Measurements from ENCODE around the gene EPS8L2. TPM values are rescaled to one million over a fixed set of nuclear protein-coding genes. Genes with fewer than 3 reads are reported as not detected.
A peak's percentile ranks its signal among the peaks of the same experiment; 100 is the strongest.

EPS8L2 gene
- polyA plus RNA-seq, 1 experiment, result 11.0 TPM

DNA sequence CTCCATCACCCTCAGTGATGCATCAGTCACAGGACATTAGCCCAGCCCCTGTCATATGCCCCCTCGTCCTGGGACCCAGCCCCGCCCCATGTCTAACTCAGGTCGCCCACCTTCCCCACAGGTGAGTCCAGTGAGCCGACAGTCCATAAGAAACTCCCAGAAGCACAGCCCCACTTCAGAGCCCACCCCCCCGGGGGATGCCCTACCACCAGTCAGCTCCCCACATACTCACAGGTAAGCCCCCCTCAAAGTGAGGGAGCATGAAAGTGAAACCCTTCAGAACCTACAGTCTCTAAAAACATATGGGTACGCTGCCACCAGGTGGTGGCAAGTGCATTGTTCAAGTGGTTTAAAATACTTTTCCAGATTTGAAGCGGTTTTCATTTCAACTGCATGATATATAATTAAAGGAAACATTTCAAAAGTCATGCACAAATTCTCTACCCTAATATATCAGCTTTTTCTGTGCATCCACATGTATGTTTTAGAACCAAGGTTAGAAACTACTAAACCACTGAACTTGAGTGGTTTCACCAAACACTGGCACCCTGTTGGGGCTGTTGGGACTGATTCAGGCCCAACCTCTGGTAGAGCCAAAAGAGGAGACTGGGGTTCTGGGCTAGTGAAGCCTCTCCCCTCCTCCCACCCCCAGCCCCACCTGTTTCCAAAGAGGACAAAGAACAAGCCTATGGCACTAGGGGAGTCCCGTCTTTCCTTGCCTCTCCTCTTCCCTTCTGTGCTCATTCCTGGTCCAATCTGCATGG lies 17.3 kb downstream of the EPS8L2 start:
- DNase-seq (ENCODE audit: low read depth, low spot score), result no peak
- ChIA-PET CTCF (interaction anchor here (0.5 to 2.1 kb wide), 10 partner anchors 10 to 168 kb away, joined by 3 to 23 read pairs (median 5); partner anchors contain the start of gene TMEM80), POLR2A (no interaction called here)
- Histone ChIP-seq H3K4me3 (ENCODE audit: low read depth, low read length) (no peak overlapping the region), H3K27ac (ENCODE audit: low read depth, low read length) (no peak overlapping the region), H3K9me3 (ENCODE audit: control insufficient read depth, insufficient read depth, low read length) (no peaks in the 10 kb centered on the region; the same call in 1 of the 2 replicates), H3K27me3 (ENCODE audit: control insufficient read depth, insufficient read depth, low read length) (peaks cover 30% of the 10 kb centered on the region)
- TF ChIP-seq, protein P1, sequence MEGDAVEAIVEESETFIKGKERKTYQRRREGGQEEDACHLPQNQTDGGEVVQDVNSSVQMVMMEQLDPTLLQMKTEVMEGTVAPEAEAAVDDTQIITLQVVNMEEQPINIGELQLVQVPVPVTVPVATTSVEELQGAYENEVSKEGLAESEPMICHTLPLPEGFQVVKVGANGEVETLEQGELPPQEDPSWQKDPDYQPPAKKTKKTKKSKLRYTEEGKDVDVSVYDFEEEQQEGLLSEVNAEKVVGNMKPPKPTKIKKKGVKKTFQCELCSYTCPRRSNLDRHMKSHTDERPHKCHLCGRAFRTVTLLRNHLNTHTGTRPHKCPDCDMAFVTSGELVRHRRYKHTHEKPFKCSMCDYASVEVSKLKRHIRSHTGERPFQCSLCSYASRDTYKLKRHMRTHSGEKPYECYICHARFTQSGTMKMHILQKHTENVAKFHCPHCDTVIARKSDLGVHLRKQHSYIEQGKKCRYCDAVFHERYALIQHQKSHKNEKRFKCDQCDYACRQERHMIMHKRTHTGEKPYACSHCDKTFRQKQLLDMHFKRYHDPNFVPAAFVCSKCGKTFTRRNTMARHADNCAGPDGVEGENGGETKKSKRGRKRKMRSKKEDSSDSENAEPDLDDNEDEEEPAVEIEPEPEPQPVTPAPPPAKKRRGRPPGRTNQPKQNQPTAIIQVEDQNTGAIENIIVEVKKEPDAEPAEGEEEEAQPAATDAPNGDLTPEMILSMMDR (IDR thresholded peaks at IDR 0.05; ENCODE audit: low read depth, low read length), result peak; percentile 69

DNA sequence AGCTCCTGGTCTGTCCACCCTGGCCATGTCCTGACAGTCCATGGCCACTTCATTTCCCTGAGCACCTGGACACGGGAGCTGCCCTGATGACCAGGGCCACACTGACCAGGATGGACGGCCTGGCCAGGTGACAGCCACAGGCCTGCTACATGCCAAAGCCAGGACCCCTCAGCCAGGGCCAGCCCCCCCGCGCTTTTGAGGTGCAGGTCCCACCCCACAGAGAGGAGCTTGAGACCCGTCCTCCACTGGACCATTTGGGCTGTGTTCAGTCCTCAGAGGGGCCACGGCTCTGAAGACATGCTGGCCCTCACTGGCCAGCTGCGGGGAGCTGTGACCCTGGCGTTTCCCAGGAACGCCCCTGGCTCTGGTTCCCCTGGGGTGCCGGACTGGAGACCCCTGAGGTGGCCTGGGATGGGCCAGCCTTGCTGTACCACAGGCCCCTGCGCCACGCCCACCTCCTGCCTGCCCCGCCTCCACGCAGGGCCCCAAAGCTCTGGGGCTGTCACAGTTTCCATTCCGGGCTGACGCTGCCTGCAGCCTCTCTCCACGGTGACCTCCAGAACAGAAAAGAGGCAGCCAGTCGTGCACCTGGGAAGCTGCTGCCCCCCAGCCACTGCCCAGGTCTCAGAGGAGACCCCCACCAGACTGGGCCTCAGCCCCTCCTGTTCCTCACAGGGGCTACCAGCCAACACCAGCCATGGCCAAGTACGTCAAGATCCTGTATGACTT lies 18.2 kb downstream of the EPS8L2 start:
- Histone ChIP-seq H3K27ac (ENCODE audit: low read depth, low read length) (no peak overlapping the region), H3K9me3 (ENCODE audit: control insufficient read depth, insufficient read depth, low read length) (no peaks in the 10 kb centered on the region; the same call in 1 of the 2 replicates), H3K4me3 (ENCODE audit: low read depth, low read length) (no peak overlapping the region), H3K27me3 (ENCODE audit: control insufficient read depth, insufficient read depth, low read length) (peaks cover 30% of the 10 kb centered on the region)
- POLR2A ChIA-PET, result interaction anchor here (0.6 to 0.8 kb wide), 3 partner anchors 18 to 62 kb away, joined by 3 to 4 read pairs (median 4); no protein-coding TSS in a partner anchor
- DNase-seq (ENCODE audit: low read depth, low spot score), result no peak
- CTCF ChIA-PET, result interaction anchor here (0.5 to 2.1 kb wide), 5 partner anchors 26 to 169 kb away, joined by 4 to 23 read pairs (median 7); partner anchors contain the start of gene TMEM80
- TF ChIP-seq, protein P1 (IDR thresholded peaks at IDR 0.05; ENCODE audit: low read depth, low read length), result no peak

DNA sequence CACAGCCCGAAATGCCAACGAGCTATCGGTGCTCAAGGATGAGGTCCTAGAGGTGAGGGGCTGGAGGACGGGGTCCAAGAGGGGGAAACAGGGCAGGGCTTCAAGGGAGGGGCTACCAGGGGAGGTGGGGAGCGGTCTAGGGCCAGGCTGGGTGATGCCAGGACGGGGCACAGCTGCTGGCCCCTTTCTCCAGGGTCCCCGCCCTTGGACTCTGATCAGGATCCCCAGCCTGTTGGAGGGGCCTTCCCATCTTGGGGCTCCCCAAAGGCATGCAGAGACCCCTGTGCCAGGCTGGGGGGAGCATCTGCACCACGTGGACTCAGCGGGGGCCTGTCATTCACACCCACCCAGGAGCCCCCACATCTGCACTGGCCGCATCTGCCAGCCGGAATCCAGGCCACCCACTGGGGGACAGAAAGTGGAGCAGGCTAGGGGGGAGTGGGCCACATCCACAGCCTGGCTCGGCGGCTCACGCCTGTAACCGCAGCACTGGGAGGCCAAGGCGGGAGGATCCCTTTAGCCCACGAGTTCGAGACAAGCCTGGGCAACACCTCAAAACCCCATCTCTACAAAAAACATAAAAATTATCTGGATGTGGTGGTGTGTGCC lies 18.9 kb downstream of the EPS8L2 start:
- DNase-seq (ENCODE audit: low read depth, low spot score), result no peak
- Histone ChIP-seq H3K4me3 (ENCODE audit: low read depth, low read length) (no peak overlapping the region), H3K9me3 (ENCODE audit: control insufficient read depth, insufficient read depth, low read length) (no peaks in the 10 kb centered on the region; the same call in 1 of the 2 replicates), H3K27ac (ENCODE audit: low read depth, low read length) (no peak overlapping the region), H3K27me3 (ENCODE audit: control insufficient read depth, insufficient read depth, low read length) (peaks cover 30% of the 10 kb centered on the region)
- ChIA-PET POLR2A (interaction anchor here (0.6 to 0.8 kb wide), 3 partner anchors 19 to 63 kb away, joined by 3 to 4 read pairs (median 3); no protein-coding TSS in a partner anchor), CTCF (interaction anchor here (1.4 kb wide), 1 partner anchor 170 kb away, joined by 7 read pairs; no protein-coding TSS in a partner anchor)
- TF ChIP-seq, protein P1 (IDR thresholded peaks at IDR 0.05; ENCODE audit: low read depth, low read length), result no peak

DNA sequence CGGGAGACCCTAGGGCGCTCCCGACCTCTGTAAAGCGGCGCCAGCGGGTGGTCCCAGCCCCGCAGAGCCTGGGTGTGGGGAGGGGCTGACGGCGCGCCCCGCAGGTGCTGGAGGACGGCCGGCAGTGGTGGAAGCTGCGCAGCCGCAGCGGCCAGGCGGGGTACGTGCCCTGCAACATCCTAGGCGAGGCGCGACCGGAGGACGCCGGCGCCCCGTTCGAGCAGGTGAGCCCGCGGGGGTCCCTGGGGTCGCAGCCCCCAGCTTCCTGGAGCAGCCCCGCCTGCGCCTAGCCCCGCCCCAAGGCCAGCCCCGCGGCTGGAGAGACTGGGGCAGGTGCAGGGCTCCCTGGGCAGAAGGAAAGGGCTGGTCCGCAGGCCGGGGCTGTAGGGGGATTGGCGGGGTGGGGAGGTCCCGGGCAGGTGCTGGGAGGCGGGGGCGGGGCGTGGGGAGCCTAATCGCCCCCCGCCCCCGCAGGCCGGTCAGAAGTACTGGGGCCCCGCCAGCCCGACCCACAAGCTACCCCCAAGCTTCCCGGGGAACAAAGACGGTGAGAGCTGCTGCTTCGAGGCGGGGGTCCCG lies 19.7 kb downstream of the EPS8L2 start:
- POLR2A ChIA-PET, result interaction anchor here (0.5 to 1.6 kb wide), 3 partner anchors 20 to 58 kb away, joined by 3 to 7 read pairs (median 4); partner anchors contain the start of gene TMEM80
- Histone ChIP-seq H3K27ac (ENCODE audit: low read depth, low read length) (no peak overlapping the region), H3K9me3 (ENCODE audit: control insufficient read depth, insufficient read depth, low read length) (no peaks in the 10 kb centered on the region; the same call in 1 of the 2 replicates), H3K27me3 (ENCODE audit: control insufficient read depth, insufficient read depth, low read length) (peaks cover 30% of the 10 kb centered on the region), H3K4me3 (ENCODE audit: low read depth, low read length) (no peak overlapping the region)
- DNase-seq (ENCODE audit: low read depth, low spot score), result no peak
- CTCF ChIA-PET, result interaction anchor here (0.6 to 1.4 kb wide), 4 partner anchors 30 to 207 kb away, joined by 3 to 7 read pairs (median 4); partner anchors contain the start of gene TMEM80
- TF ChIP-seq, protein P1 (IDR thresholded peaks at IDR 0.05; ENCODE audit: low read depth, low read length), result no peak
